HEK293T (cell line): ENCODE results near the gene ADAT2.
"Not testable (repeated sequence)": the region's sequence is repeated elsewhere in the genome, so short reads cannot be mapped to it uniquely, and the experiment has no call there.

ENCODE experiments used
- CTCF ChIA-PET: fragments of 350-600 bp; formaldehyde crosslinking; extraction: SDS; loops from one replicate; lab custom pipeline; 2021; ENCODE audit warnings: antibody characterized with exemption, inconsistent platforms; lab: Yijun Ruan, JAX
- POLR2A ChIA-PET: fragments of 350-600 bp; formaldehyde crosslinking; extraction: SDS; loops from one replicate; lab custom pipeline; 2020; ENCODE audit warnings: antibody characterized with exemption, inconsistent platforms; lab: Yijun Ruan, JAX
- DNase-seq: peaks from one replicate; pipeline ENCODE4 v3.0.0; 2012; ENCODE audit warnings: mixed read lengths; ENCODE audit errors: extremely low spot score
- ARNT ChIP-seq: fragments of 450-650 bp; IDR thresholded peaks from 2 replicates; pipeline ENCODE4 v1.6.1; 2017; ENCODE audit warnings: mild to moderate bottlenecking
- BHLHE40 ChIP-seq: fragments of 450-650 bp; IDR thresholded peaks from 2 replicates; pipeline ENCODE4 v1.6.1; 2016; ENCODE audit warnings: mild to moderate bottlenecking, moderate library complexity, borderline replicate concordance
- CTBP1 ChIP-seq: fragments of 450-650 bp; IDR thresholded peaks from 2 replicates; pipeline ENCODE4 v1.6.1; 2016; ENCODE audit warnings: borderline replicate concordance
- ELF4 ChIP-seq: fragments of 450-650 bp; IDR thresholded peaks from 2 replicates; pipeline ENCODE4 v1.6.1; 2017; ENCODE audit warnings: antibody characterized with exemption
- FOXA1 ChIP-seq: fragments of 450-650 bp; IDR thresholded peaks from 2 replicates; pipeline ENCODE4 v1.6.1; 2016; ENCODE audit warnings: mild to moderate bottlenecking
- FOXK2 ChIP-seq: fragments of 450-650 bp; IDR thresholded peaks from 2 replicates; pipeline ENCODE4 v1.6.1; 2016; ENCODE audit warnings: mild to moderate bottlenecking
- FOXM1 ChIP-seq: fragments of 450-650 bp; IDR thresholded peaks from 2 replicates; pipeline ENCODE4 v1.6.1; 2017; ENCODE audit warnings: mild to moderate bottlenecking, borderline replicate concordance
- HDGF ChIP-seq: fragments of 450-650 bp; IDR thresholded peaks from 2 replicates; pipeline ENCODE4 v1.6.1; 2017; ENCODE audit warnings: antibody characterized with exemption, borderline replicate concordance
- L3MBTL2 ChIP-seq: fragments of 450-650 bp; conservative IDR thresholded peaks from 2 replicates; pipeline ENCODE4 v1.6.1; 2016; ENCODE audit warnings: mild to moderate bottlenecking
- LEF1 ChIP-seq: fragments of 450-650 bp; IDR thresholded peaks from 2 replicates; pipeline ENCODE4 v1.6.1; 2017; ENCODE audit warnings: mild to moderate bottlenecking, borderline replicate concordance
- NFRKB ChIP-seq: fragments of 450-650 bp; IDR thresholded peaks from 2 replicates; pipeline ENCODE4 v1.6.1; 2016; ENCODE audit warnings: mild to moderate bottlenecking, moderate library complexity
- SP1 ChIP-seq: fragments of 450-650 bp; IDR thresholded peaks from 2 replicates; pipeline ENCODE4 v1.6.1; 2017
- SUZ12 ChIP-seq: fragments of 450-650 bp; IDR thresholded peaks from 2 replicates; pipeline ENCODE4 v1.6.1; 2016; ENCODE audit warnings: mild to moderate bottlenecking
- TARDBP ChIP-seq: fragments of 450-650 bp; IDR thresholded peaks from 2 replicates; pipeline ENCODE4 v1.6.1; 2016
- ZNF384 ChIP-seq: fragments of 450-650 bp; IDR thresholded peaks from 2 replicates; pipeline ENCODE4 v1.6.1; 2016
- TF ChIP-seq, protein P1 (sequence below): fragments of 450-650 bp; IDR thresholded peaks from 2 replicates; pipeline ENCODE4 v1.6.1; 2016

The ADAT2 gene

DNA sequence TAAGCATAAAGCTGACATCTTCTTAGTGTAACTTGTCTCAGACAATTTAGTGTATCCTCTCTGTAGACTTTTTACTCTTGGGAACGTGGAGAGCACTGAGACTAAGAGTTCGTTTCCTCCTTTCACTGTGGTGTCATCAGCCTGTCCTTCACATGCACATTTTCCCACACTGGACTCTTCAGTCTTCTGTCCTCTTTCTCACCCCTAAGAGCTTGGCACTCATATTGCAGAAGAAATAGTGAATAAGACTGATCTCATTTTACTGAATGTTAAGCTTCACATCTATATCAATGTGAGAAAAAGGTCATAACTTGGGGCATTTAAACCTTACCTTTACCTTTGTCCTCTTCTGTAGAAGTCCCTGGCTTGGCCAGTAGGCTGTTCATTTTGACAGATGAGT lies 35.5 kb upstream of the ADAT2 start:
- DNase-seq, result no peak
- TF ChIP-seq HDGF, result no peak
- TF ChIP-seq, protein P1, sequence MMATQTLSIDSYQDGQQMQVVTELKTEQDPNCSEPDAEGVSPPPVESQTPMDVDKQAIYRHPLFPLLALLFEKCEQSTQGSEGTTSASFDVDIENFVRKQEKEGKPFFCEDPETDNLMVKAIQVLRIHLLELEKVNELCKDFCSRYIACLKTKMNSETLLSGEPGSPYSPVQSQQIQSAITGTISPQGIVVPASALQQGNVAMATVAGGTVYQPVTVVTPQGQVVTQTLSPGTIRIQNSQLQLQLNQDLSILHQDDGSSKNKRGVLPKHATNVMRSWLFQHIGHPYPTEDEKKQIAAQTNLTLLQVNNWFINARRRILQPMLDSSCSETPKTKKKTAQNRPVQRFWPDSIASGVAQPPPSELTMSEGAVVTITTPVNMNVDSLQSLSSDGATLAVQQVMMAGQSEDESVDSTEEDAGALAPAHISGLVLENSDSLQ, result no peak
- no peak for TF ChIP-seq ELF4
- no peak for TF ChIP-seq LEF1
- no peak for TF ChIP-seq ZNF384
- TF ChIP-seq BHLHE40, result no peak
- TF ChIP-seq CTBP1, result no peak
- TF ChIP-seq FOXA1, result no peak
- no peak for TF ChIP-seq TARDBP
- no peak for TF ChIP-seq FOXK2
- TF ChIP-seq FOXM1, result no peak
- TF ChIP-seq SUZ12, result no peak
- no peak for TF ChIP-seq L3MBTL2
- TF ChIP-seq SP1, result no peak
- no peak for TF ChIP-seq NFRKB
- ChIA-PET CTCF (no interaction called here), POLR2A (no interaction called here)

DNA sequence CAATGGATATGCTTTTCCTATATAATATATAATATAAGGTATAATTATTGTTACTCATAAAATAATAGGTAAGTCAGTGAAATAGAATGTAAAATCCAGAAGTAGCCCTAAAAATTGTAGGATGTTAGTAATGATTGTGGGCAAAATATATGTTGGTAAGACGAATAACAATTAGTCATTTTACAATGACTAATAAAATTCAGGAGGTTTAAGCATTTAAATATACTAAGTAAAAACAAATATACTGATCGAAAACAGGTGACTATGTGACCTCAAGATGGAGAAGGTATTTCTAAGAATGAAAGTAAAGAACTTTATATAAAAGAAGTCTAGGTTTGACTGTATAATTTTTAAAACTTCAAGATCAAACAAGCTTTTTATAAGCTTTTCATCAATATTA lies 32.1 kb upstream of the ADAT2 start:
- ChIA-PET POLR2A (no interaction called here), CTCF (no interaction called here)
- TF ChIP-seq LEF1, result no peak
- TF ChIP-seq FOXA1, result no peak
- TF ChIP-seq SUZ12, result no peak
- TF ChIP-seq FOXK2, result no peak
- no peak for TF ChIP-seq L3MBTL2
- no peak for TF ChIP-seq ZNF384
- no peak for TF ChIP-seq ELF4
- TF ChIP-seq NFRKB, result no peak
- TF ChIP-seq FOXM1, result no peak
- TF ChIP-seq, protein P1, result no peak
- TF ChIP-seq HDGF, result no peak
- TF ChIP-seq BHLHE40, result no peak
- no peak for DNase-seq

- ChIA-PET CTCF (interaction anchor here (0.7 kb wide), 1 partner anchor 1303 kb away, joined by 4 read pairs; no protein-coding TSS in a partner anchor), POLR2A (no interaction called here)
- DNase-seq, result no peak
- no peak for TF ChIP-seq TARDBP
- TF ChIP-seq ZNF384, result no peak
- TF ChIP-seq FOXA1, result no peak
- no peak for TF ChIP-seq BHLHE40
- TF ChIP-seq, protein P1, result no peak
- no peak for TF ChIP-seq CTBP1
- TF ChIP-seq NFRKB, result no peak
- TF ChIP-seq ELF4, result no peak
- no peak for TF ChIP-seq FOXK2
- no peak for TF ChIP-seq FOXM1
- no peak for TF ChIP-seq SP1
- no peak for TF ChIP-seq L3MBTL2
Measured at GRCh38 chr6:143478479-143479062, 28.1 kb upstream of the ADAT2 start.

DNA sequence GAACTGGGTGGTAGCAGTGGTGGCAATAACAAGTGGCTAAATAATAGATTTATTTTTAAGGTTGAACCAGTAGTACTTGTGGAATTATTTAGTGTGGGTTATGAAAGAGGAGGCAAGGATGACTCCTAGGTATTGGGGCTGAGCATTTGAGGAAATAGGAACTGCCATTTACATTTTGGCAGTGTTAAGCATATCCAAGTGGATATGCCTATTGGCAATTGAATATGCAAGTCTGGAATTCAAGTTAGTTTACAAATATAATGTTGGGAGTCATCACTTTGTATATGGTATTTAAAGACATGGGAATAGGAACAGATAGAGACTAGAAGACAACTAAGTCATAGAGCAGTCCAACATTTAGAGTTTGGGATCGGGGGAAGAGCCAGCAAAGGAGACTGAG lies 26.1 kb upstream of the ADAT2 start:
- POLR2A ChIA-PET, result no interaction called here
- CTCF ChIA-PET, result no interaction called here
- TF ChIP-seq CTBP1 (no peak), ARNT (no peak), SP1 (no peak), HDGF (no peak)
- TF ChIP-seq, protein P1, result no peak
- DNase-seq, result no peak

GRCh38 chr6:143471822-143472221 lies 21.3 kb upstream of the ADAT2 start:
- ChIA-PET CTCF (no interaction called here), POLR2A (no interaction called here)
- no peak for DNase-seq
- TF ChIP-seq ZNF384, result no peak
- TF ChIP-seq SUZ12, result no peak
- no peak for TF ChIP-seq TARDBP

- DNase-seq, POLR2A ChIA-PET, CTCF ChIA-PET: not testable (repeated sequence)
Measured at GRCh38 chr6:143468823-143469222, 18.3 kb upstream of the ADAT2 start.

GRCh38 chr6:143468026-143468425 lies 17.5 kb upstream of the ADAT2 start:
- TF ChIP-seq BHLHE40, result no peak
- TF ChIP-seq TARDBP, result no peak
- no peak for TF ChIP-seq ELF4
- TF ChIP-seq NFRKB, result no peak
- TF ChIP-seq ARNT, result no peak
- TF ChIP-seq HDGF, result no peak
- no peak for TF ChIP-seq FOXM1
- TF ChIP-seq, protein P1, result no peak
- TF ChIP-seq FOXA1, result no peak
- no peak for TF ChIP-seq SP1
- no peak for TF ChIP-seq SUZ12
- TF ChIP-seq L3MBTL2, result no peak
- no peak for TF ChIP-seq FOXK2
- no peak for TF ChIP-seq CTBP1
- TF ChIP-seq ZNF384, result no peak
- DNase-seq, result no peak
- ChIA-PET CTCF (no interaction called here), POLR2A (no interaction called here)
